Kasumi-1 (cell line): ENCODE data around the gene PDLIM1.
A peak's percentile ranks its signal among the peaks of the same experiment; 100 is the strongest.

ENCODE experiments used
- DNase-seq, 2 experiments: peaks; one replicate each; lab custom pipeline; 2025; lab: John Stamatoyannopoulos, UW

PDLIM1 gene

DNA sequence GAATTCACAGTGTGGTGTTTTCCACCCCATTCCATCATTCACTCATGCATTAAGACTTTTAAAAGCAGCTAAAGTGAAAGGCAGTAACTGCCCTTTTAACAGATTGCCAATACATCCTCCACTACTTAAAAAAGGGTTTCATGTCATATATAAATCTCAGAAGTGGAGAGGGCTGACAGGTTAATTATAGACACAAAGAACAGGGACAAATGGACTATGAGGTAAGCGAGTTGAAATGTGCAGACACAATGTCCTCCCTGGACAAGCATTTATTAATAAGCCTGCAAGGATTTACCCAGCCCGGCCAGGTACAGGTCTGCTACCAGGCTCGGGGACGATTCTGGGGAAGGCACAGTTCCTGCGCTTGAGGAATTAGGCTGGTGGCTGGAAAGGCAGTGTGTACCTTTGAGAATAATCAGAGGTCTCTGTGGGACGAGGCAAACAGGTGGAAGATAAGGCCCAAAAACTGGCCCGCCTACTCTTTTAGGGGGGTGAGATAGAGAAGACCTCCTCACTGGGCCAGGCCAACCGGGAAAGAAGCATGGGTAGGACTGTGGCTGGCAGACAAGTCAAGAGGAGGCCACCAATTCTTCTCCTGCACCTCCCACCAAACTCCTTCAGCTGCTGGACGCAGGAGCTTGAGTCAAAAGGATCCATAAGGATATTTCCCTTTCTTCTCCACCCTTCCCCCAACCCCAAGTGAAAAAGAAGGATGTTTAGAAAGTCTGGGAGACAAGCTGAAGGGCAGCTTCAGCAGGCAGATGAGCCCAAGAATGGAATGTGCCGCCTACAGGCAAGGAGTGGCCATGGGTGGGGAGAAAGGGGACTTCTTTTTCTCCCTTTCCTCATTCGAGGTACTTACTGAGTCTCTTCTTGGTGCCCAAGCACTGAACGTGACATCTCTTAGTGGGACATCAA is 1.5 kb downstream of the PDLIM1 start:
- peak in 1 of 2 experiments; percentile 13 for DNase-seq

DNA sequence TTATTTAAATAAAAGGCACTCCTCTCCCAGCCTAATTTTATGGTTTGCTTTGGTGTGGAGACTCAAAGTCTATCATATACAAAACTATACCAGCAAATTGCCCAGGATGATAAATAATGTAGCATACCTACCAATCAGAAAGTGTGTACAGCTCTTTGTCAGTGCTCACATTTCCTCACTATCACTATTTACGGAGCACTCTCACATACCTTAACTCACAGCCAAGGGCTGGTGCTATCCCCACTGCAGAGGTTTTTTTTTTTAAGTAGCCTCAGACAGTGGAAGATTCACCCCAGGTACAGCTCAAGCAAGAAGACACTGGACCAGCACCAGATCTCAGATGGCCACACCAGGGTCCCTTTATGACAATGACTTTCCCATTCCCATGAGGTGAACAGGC is 2.5 kb downstream of the PDLIM1 start:
- DNase-seq = no peak

- DNase-seq = no peak
These were observed 3.5 kb downstream of the PDLIM1 start for GRCh38 chr10:95287281-95287680.

GRCh38 chr10:95286707-95287106 is 4.1 kb downstream of the PDLIM1 start:
- DNase-seq = no peak

- no peak for DNase-seq
These were observed 5.2 kb downstream of the PDLIM1 start for GRCh38 chr10:95285556-95285955.

GRCh38 chr10:95284807-95285206 is 6.0 kb downstream of the PDLIM1 start:
- DNase-seq = no peak

- DNase-seq = no peak
These were observed 8.7 kb downstream of the PDLIM1 start for GRCh38 chr10:95282107-95282506.

- no peak for DNase-seq
These were observed 9.6 kb downstream of the PDLIM1 start for GRCh38 chr10:95281206-95281605.

DNA sequence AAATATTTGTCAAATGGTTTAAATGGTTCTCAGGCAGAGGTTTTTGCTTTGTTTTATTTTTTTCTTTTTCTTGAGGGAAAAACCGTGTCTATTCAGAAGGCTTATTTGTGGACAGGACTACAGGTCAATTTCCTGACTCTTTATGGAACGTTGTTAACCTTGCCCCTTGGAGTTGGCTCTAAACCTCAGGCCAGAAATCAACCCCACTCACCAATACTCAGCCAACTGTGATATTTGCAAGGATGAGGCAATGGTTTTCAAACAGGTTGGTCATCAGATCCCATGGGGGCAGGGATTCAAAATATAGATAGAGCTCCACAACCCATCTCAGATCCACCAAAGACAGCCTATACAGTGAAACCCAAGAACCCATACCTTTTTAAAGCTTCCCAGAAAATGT is 10.2 kb downstream of the PDLIM1 start:
- DNase-seq = no peak

- no peak for DNase-seq
These were observed 11.6 kb downstream of the PDLIM1 start for GRCh38 chr10:95279042-95279820.

DNA sequence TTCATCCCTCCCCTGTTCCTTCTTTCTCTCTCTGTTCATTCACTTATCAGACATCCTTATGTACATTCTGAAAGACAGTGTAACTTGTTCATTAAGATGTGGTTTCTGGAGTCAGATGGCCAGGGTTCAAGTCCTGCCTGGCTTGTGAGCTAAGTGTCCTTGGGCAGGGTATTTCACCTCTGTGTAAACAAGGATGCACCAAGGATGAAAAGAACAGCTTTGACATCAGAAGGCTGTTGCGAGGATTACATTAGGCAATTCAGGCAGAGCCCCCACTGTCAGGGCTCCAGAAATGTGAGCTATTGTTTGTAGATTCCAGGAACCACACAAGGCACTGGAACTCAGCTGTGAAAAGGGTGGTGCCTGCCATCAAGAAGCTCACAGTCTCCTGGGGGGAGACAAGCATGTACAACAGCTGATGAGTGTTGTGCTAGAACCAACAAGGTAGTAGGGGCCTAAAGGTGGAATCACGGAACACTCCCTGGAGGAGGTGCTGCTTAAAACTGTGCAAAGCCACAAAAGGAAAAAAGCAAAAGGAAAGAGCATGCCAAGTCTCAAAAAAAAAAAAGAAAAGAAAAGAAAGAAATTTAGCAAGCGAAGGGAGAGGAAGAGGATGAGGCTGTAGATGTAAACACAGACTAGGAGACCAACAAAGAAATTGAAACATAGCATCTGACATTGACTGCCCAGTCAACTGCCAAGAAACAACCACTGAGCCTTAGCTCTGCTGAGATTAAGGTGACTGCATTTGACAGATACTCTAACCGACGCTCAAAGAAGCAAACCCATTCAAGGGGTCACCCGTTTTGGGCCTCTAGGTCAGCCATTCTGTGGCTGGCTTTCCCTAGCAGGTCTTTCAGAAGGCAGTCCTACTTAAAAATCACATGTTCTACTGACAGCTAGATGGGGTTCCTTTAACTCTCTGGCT is 12.5 kb downstream of the PDLIM1 start:
- DNase-seq = no peak

DNA sequence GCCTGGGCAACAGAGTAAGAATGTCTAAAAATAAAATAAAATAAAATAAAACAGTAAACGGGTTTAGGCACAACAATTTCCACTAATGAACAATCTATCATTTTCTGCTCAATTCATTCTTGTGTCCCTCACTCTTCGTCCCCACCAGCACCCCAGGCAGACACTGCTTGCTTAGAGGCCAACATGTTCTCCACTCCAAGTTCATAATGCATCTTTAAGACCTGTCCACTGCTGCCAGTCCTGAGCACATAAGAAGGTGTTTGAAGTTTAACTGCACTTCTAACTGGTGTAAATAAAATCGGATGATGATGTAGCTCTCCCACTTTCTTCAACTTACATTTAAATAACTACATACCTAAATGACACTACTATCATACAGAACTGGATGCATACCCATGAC is 13.2 kb downstream of the PDLIM1 start:
- no peak for DNase-seq

DNA sequence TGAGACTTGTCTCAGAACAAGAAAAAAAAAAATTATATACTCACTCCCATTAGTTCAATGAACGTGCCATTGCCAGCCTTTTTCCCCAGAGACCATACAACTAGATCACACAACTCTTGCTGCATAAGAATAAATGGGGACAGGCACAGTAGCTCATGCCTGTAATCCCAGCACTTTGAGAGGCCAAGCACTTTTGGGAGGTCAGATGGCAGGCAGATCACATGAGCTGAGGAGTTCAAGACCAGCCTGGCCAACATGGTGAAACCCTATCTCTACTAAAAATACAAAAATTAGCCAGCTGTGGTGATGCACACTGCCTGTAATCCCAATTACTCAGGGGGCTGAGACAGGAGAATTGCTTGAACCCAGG is 13.6 kb downstream of the PDLIM1 start:
- no peak for DNase-seq

- no peak for DNase-seq
These were observed 14.2 kb downstream of the PDLIM1 start for GRCh38 chr10:95276367-95277200.

GRCh38 chr10:95275726-95276366 is 15.0 kb downstream of the PDLIM1 start:
- no peak for DNase-seq

- no peak for DNase-seq
These were observed 17.1 kb downstream of the PDLIM1 start for GRCh38 chr10:95273393-95274312.

GRCh38 chr10:95268438-95268837 is 22.4 kb downstream of the PDLIM1 start:
- no peak for DNase-seq

GRCh38 chr10:95267251-95267650 is 23.6 kb downstream of the PDLIM1 start:
- DNase-seq = no peak

DNA sequence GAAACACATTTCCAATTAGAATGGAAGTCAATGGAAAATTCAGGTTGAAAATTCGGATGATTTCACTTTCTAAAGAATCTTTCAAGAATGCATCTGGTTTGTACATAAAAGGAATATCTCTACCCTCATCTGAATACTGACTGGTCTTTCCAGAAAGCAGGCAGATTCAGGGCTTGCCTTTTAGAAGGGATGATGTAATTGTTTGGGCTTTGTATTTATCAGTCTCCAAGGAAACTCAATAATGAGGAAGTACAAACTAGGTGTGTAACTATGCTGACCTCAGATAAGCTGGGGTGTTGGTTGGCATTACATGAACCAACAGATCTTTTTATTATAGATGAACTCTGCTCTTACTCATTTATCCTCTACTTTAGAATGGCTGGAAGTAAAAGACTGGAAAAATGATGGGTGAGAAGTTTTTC is 24.1 kb downstream of the PDLIM1 start:
- peak; percentile 62 to 68 for DNase-seq

- DNase-seq = no peak
These were observed 25.2 kb downstream of the PDLIM1 start for GRCh38 chr10:95265572-95265971.
